Measurements from ENCODE around the gene GCC1.

Gene GCC1

DNA sequence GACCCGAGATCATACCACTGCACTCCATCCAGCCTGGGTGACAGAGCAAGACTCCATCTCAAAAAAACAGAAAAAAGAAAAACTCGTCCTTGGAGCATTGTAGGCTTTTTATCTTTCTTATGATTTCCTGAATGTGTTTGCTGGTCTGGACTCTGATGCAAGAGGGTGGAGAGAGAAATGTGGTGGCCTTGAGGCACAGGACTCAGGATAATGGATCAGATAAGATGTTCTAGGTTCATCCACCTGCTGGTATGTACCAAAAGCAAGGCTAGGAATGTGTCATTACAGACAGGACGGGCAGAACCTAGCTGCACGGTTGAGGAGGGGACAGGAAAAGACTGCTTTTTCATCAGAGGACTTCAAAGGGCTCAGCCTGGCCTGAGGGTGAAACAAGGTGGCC, 33.5 kb downstream of the GCC1 start:
- H3K9me3 ChIP-seq (ENCODE audit: control insufficient read depth, insufficient read depth, low read length) = no peaks in the 10 kb centered on the region
- peaks cover 11% of the 10 kb centered on the region for H3K27me3 ChIP-seq (ENCODE audit: control insufficient read depth, low read length)
- no peak overlapping the region for H3K27ac ChIP-seq (ENCODE audit: low read depth, low read length)
- H3K4me2 ChIP-seq (ENCODE audit: low read length) = no peak overlapping the region
- H3K4me1 ChIP-seq (ENCODE audit: control insufficient read depth, low read length) = no peaks in the 10 kb centered on the region
- no peaks in the 10 kb centered on the region for H4K20me1 ChIP-seq (ENCODE audit: control insufficient read depth, insufficient read depth, low read depth, low read length)
- H3K36me3 ChIP-seq (ENCODE audit: control insufficient read depth, low read length) = no peaks in the 10 kb centered on the region
- H3K4me3 ChIP-seq (ENCODE audit: low read length) = no peak overlapping the region
- no peak for TF ChIP-seq EZH2phosphoT487 (IDR thresholded peaks at IDR 0.05; ENCODE audit: borderline replicate concordance, low read length)
- TF ChIP-seq, protein P1, sequence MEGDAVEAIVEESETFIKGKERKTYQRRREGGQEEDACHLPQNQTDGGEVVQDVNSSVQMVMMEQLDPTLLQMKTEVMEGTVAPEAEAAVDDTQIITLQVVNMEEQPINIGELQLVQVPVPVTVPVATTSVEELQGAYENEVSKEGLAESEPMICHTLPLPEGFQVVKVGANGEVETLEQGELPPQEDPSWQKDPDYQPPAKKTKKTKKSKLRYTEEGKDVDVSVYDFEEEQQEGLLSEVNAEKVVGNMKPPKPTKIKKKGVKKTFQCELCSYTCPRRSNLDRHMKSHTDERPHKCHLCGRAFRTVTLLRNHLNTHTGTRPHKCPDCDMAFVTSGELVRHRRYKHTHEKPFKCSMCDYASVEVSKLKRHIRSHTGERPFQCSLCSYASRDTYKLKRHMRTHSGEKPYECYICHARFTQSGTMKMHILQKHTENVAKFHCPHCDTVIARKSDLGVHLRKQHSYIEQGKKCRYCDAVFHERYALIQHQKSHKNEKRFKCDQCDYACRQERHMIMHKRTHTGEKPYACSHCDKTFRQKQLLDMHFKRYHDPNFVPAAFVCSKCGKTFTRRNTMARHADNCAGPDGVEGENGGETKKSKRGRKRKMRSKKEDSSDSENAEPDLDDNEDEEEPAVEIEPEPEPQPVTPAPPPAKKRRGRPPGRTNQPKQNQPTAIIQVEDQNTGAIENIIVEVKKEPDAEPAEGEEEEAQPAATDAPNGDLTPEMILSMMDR (IDR thresholded peaks at IDR 0.05; ENCODE audit: low read depth, low read length, poor library complexity, severe bottlenecking) = no peak
- no peaks in the 10 kb centered on the region for H3K79me2 ChIP-seq (ENCODE audit: control insufficient read depth, low read length)
- no peaks in the 10 kb centered on the region for H3K9me2 ChIP-seq (replicated peaks; ENCODE audit: control insufficient read depth, low read length)
- no peaks in the 10 kb centered on the region for H3F3A ChIP-seq (ENCODE audit: control insufficient read depth, insufficient read depth)

DNA sequence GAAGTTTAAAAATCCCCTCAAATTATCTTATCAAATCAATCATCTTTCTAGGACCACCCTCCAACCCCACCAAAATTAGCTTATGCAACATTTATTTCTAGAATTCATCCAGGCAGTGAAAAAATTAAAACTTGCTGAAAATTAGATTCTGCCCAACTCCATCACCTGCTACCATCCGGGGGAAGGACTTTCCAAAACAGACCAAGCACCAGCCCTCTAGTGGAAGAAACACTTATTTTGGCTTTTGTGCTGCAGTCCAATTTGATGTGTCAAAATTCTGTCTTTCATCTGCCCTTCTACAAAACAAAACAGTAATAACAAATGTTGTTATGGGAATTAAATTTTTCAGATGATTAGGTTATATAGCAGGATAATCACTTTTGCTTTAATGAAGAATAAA, 35.1 kb downstream of the GCC1 start:
- no peaks in the 10 kb centered on the region for H4K20me1 ChIP-seq (ENCODE audit: control insufficient read depth, insufficient read depth, low read depth, low read length)
- H3K36me3 ChIP-seq (ENCODE audit: control insufficient read depth, low read length) = no peaks in the 10 kb centered on the region
- H3K9me2 ChIP-seq (replicated peaks; ENCODE audit: control insufficient read depth, low read length) = no peaks in the 10 kb centered on the region
- H3K4me1 ChIP-seq (ENCODE audit: control insufficient read depth, low read length) = no peaks in the 10 kb centered on the region
- TF ChIP-seq EZH2phosphoT487 (IDR thresholded peaks at IDR 0.05; ENCODE audit: borderline replicate concordance, low read length) = no peak
- TF ChIP-seq, protein P1 (IDR thresholded peaks at IDR 0.05; ENCODE audit: low read depth, low read length, poor library complexity, severe bottlenecking) = peak; percentile 34
- no peak overlapping the region for H3K27ac ChIP-seq (ENCODE audit: low read depth, low read length)
- H3K27me3 ChIP-seq (ENCODE audit: control insufficient read depth, low read length) = peaks cover 11% of the 10 kb centered on the region
- H3F3A ChIP-seq (ENCODE audit: control insufficient read depth, insufficient read depth) = no peaks in the 10 kb centered on the region
- no peak overlapping the region for H3K4me2 ChIP-seq (ENCODE audit: low read length)
- peaks cover 4% of the 10 kb centered on the region; the same call in 1 of the 2 replicates for H3K9me3 ChIP-seq (ENCODE audit: control insufficient read depth, insufficient read depth, low read length)
- no peaks in the 10 kb centered on the region for H3K79me2 ChIP-seq (ENCODE audit: control insufficient read depth, low read length)
- H3K4me3 ChIP-seq (ENCODE audit: low read length) = no peak overlapping the region

DNA sequence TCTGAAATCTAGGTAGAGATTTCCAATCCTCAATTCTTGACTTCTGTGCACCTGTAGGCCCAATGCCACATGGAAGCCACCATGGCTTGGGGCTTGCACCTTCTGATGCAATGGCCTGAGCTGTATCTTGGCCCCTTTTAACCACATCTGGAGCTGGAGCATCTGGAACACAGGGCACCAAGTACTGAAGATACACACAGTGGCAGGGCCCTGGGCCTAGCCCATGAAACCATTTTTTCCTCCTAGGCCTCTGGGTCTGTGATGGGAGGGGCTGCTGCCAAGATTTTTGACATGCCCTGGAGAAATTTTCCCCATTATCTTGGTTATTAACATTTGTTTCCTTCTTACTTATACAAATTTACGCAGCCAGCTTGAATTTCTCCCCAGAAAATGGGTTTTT, 39.1 kb downstream of the GCC1 start:
- Histone ChIP-seq H3K9me2 (replicated peaks; ENCODE audit: control insufficient read depth, low read length) (peaks cover 3% of the 10 kb centered on the region; the same call in 1 of the 2 replicates), H3K4me1 (ENCODE audit: control insufficient read depth, low read length) (no peaks in the 10 kb centered on the region), H3K9me3 (ENCODE audit: control insufficient read depth, insufficient read depth, low read length) (peaks cover 8% of the 10 kb centered on the region; the same call in 1 of the 2 replicates), H3K36me3 (ENCODE audit: control insufficient read depth, low read length) (no peaks in the 10 kb centered on the region), H3K4me2 (ENCODE audit: low read length) (no peak overlapping the region), H4K20me1 (ENCODE audit: control insufficient read depth, insufficient read depth, low read depth, low read length) (no peaks in the 10 kb centered on the region), H3K27me3 (ENCODE audit: control insufficient read depth, low read length) (peaks cover 11% of the 10 kb centered on the region), H3K4me3 (ENCODE audit: low read length) (no peak overlapping the region), H3K27ac (ENCODE audit: low read depth, low read length) (no peak overlapping the region), H3K79me2 (ENCODE audit: control insufficient read depth, low read length) (no peaks in the 10 kb centered on the region), H3F3A (ENCODE audit: control insufficient read depth, insufficient read depth) (no peaks in the 10 kb centered on the region)
- TF ChIP-seq, protein P1 (IDR thresholded peaks at IDR 0.05; ENCODE audit: low read depth, low read length, poor library complexity, severe bottlenecking) = no peak
- no peak for TF ChIP-seq EZH2phosphoT487 (IDR thresholded peaks at IDR 0.05; ENCODE audit: borderline replicate concordance, low read length)

Data from DOHH2 (cell line).